GM20000 (cell line): ENCODE measurements around the gene HK1.
A peak's percentile ranks its signal among the peaks of the same experiment; 100 is the strongest.

Experiments
- DNase-seq: peaks from one replicate; pipeline ENCODE4 v3.0.0; 2012; ENCODE audit warnings: low spot score
- CTCF ChIP-seq: IDR thresholded peaks from 2 replicates; pipeline ENCODE4 v1.5.1; 2012; ENCODE audit warnings: mild to moderate bottlenecking, control low read depth; ENCODE audit errors: extremely low read depth, missing control alignments

Gene HK1

DNA sequence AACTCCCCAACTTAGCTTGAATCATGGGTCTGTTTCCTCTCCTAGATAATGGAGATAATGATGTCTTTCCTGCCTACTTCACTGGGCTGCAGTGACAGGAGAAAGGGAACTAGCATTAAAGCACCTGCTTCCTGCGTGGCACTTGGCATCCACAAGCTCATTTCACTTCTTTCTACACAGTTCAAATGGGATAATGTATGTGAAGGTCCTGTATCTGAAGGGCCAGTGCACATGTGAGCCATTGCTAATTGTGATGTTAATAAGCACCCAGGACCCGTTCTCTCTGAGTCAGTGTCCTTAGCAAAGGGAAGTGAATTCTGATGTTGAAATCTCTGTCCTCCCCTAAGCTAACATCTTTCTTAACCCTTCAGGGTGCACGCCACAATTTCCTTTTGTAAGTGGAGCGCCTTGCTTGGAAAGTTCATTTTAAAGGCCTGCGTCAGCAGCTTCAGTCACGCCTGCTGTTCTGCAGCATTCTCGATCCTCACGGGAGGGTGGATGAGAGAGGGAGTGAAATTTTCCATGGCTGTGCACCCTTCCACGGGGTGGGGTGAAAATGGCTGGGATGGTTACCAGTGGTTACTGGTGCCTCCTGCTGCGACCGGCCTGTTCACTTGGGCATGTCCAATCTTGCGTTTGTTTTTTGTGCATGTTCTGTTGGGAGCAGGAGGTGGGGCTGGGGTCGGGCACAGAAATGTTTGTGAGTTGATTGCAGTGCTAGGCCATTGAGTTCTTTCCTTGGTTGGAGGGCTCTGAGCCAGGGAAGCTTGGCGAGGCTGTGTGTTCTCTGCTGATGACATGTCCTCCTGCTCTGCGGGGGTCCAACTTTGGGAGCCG, 59.2 kb downstream of the HK1 start:
- no peak for DNase-seq

GRCh38 chr10:69338133-69338456, 59.8 kb downstream of the HK1 start:
- no peak for DNase-seq

More for the DNA sequence above, 59.2 kb downstream of the HK1 start:
- TF ChIP-seq CTCF, result no peak

DNA sequence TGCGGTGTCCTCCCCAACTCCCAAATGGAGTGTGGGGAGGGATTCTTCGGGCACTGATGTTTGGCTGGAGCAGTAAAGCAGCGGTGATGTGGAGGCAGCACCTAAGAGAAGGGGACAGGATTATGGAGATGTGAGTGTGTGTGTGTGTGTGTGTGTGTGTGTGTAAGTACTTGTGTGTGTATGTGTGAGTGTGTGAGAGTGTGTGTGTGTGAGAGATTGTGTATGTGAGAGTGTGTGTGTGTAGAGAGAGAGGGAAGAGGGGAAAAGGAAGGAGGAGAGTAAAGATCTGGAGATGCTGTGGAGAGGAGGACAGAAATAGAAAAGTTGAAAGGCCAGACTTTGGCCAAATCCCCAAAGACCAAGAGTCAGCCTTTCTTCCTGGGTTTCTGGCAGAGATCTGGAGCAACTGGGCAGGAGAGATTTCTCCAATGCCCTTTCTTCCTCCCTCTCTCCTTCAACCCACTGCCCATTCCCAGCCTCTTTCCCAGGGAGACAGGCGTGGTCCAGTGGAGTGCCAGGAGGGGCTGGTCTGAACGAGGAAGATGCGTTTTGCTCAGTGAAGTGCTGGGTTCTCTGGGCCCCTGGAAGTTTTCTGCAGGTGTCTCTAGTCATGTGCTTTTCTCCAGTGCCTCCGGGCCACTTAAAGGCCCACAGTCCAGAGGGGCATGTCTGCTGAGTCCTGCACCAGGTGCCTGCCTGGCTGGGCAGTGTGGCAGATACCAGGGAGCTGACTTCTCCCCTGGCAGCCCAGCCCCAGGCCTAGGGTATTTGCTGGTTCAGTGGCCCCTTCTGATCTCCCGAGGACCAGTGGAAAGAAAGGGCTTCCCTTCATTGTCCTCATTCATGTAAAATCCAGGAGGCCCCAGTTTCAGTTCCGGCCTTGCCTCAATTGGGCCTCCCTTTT, 60.5 kb downstream of the HK1 start:
- TF ChIP-seq CTCF, result no peak
- DNase-seq, result no peak

More at GRCh38 chr10:69338133-69338456, 59.8 kb downstream of the HK1 start:
- no peak for TF ChIP-seq CTCF

GRCh38 chr10:69340695-69341094, 62.4 kb downstream of the HK1 start:
- no peak for DNase-seq
- no peak for TF ChIP-seq CTCF

- DNase-seq, result no peak
- TF ChIP-seq CTCF, result no peak
Measured at GRCh38 chr10:69343905-69344304, 65.6 kb downstream of the HK1 start.

GRCh38 chr10:69344591-69345252, 66.4 kb downstream of the HK1 start:
- DNase-seq, result peak; percentile 36
- TF ChIP-seq CTCF, result no peak
